Activated CD8-positive, alpha-beta T cell treated with anti-CD3 and anti-CD28 coated beads, Interleukin-2, amount 10 ng/mL, durations not matched to agents 7 days and 5 days (primary cell): Measurements from ENCODE around the gene CYREN. TPM values are rescaled to one million over a fixed set of nuclear protein-coding genes. Genes with fewer than 3 reads are reported as not detected.
"Not testable (repeated sequence)": the region's sequence is repeated elsewhere in the genome, so short reads cannot be mapped to it uniquely, and the experiment has no call there.

ENCODE experiments used
- ATAC-seq: fragments of 150-1000 bp; cut with Tn5 transposase; one replicate; pipeline ENCODE4 v1.10.0; 2021; ENCODE audit warnings: moderate library complexity
- CTCF ChIA-PET: fragments of 350-600 bp; sonication (Branson Sonifier 250); formaldehyde crosslinking; loops from one replicate; lab custom pipeline; 2021; ENCODE audit warnings: antibody characterized with exemption; lab: Charles Lee
- POLR2A ChIA-PET: fragments of 350-600 bp; sonication (Branson Sonifier 250); formaldehyde crosslinking; loops from one replicate; lab custom pipeline; 2021; ENCODE audit warnings: antibody characterized with exemption; lab: Charles Lee
- DNase-seq: peaks from one replicate; pipeline ENCODE4 v3.0.0-alpha.2; 2020
- H3K27ac Mint-ChIP-seq: one replicate; pipeline ENCODE4 v1.8.0; 2021; ENCODE audit warnings: mild to moderate bottlenecking, mixed read lengths
- H3K27me3 Mint-ChIP-seq: one replicate; pipeline ENCODE4 v1.8.0; 2021; ENCODE audit warnings: low read depth, mixed read lengths
- H3K36me3 Mint-ChIP-seq: one replicate; pipeline ENCODE4 v1.8.0; 2021; ENCODE audit warnings: low read depth, mixed read lengths
- H3K4me1 Mint-ChIP-seq: one replicate; pipeline ENCODE4 v1.8.0; 2021; ENCODE audit warnings: low read depth, mixed read lengths
- H3K4me3 Mint-ChIP-seq: one replicate; pipeline ENCODE4 v1.8.0; 2021; ENCODE audit warnings: mild to moderate bottlenecking, mixed read lengths
- H3K9me3 Mint-ChIP-seq: one replicate; pipeline ENCODE4 v1.8.0; 2022; ENCODE audit warnings: mixed read lengths; ENCODE audit not compliant: insufficient read depth
- total RNA-seq, 2 experiments: library from RNA; stranded (reverse); gene quantifications; one replicate each; pipeline ENCODE4 v1.2.3, GENCODE V29; 2021

Gene CYREN, protein sequence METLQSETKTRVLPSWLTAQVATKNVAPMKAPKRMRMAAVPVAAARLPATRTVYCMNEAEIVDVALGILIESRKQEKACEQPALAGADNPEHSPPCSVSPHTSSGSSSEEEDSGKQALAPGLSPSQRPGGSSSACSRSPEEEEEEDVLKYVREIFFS
- total RNA-seq, result 10 to 100 TPM; 35.2 to 36.9 TPM

- no peaks in the 10 kb centered on the region for H3K9me3 Mint-ChIP-seq
- H3K27ac Mint-ChIP-seq, result peak within 1 kb of the TSS; percentile 94
- H3K4me3 Mint-ChIP-seq, result peak within 1 kb of the TSS; percentile 94
- ATAC-seq, result peak; percentile 82
- no peaks in the 10 kb centered on the region for H3K27me3 Mint-ChIP-seq
- CTCF ChIA-PET, result interaction anchor here (0.9 to 8.7 kb wide), 21 partner anchors 8 to 622 kb away, joined by 3 to 98 read pairs (median 5); partner anchors contain the start of genes AGBL3, BPGM, TMEM140 and WDR91
- H3K36me3 Mint-ChIP-seq, result peaks cover 39% of the 10 kb centered on the region
- POLR2A ChIA-PET, result interaction anchor here (0.5 to 3.7 kb wide), 12 partner anchors 10 to 776 kb away, joined by 3 to 61 read pairs (median 4); partner anchors contain the start of genes AGBL3, TMEM140 and WDR91
- DNase-seq, result peak; percentile 92
- peaks cover 50% of the 10 kb centered on the region for H3K4me1 Mint-ChIP-seq
Observed at GRCh38 chr7:135170274-135170997, at the start of gene CYREN. CYREN (minus strand) TSS chr7:135170707; CDS start chr7:135168922, 1,785 bp downstream.

DNA sequence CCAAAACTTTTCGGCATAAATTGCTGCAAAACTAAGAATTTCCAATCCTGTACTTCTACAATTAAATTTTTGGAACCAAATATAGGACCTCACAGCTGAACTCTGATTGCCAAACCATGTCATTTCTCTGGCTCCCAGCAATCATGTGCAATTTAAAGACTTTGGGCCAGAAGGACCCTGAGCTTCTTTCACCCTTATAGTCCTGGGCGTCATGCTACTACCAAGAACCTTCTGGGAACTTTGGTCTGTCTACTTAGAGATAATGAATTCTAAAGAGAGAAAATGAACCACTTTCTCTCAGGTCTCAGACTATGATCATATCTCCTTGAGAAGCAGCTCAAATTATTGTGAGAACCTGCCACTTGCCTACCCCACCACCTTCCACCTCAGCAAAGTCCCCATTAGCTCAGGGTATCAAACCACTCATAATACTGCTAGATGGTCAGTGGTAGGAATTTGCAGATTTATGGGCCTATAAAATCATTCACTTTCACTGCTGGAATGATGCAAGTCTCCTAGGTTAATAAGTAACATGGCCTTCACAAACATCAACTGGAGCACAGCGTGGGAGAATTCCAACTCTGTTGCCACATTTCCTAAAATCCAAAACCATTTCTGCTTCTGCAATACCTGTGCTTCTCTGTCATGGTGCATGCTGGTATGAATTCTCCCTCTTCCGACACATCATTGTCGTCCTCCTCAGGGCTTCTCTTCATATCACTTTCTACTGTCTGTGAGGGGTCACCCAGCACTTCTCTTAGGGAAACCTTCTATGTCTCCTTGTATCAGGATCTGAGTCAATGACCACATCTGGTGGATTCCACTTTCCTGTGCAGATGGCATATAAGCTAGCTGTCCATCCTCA is 47.4 kb upstream of the CYREN start:
- no peak overlapping the region for H3K27ac Mint-ChIP-seq
- H3K27me3 Mint-ChIP-seq, result peaks cover 8% of the 10 kb centered on the region
- H3K36me3 Mint-ChIP-seq, result peaks cover 2% of the 10 kb centered on the region
- no peaks in the 10 kb centered on the region for H3K4me1 Mint-ChIP-seq
- ATAC-seq (no peak), DNase-seq (no peak)
- H3K4me3 Mint-ChIP-seq, result no peak overlapping the region
- peaks cover 13% of the 10 kb centered on the region for H3K9me3 Mint-ChIP-seq
- POLR2A ChIA-PET, result no interaction called here
- CTCF ChIA-PET, result interaction anchor here (1.0 kb wide), 1 partner anchor 56 kb away, joined by 6 read pairs; no protein-coding TSS in a partner anchor

- H3K27ac Mint-ChIP-seq, result no peak overlapping the region
- H3K4me1 Mint-ChIP-seq, result peaks cover 5% of the 10 kb centered on the region
- DNase-seq, result no peak
- POLR2A ChIA-PET, result no interaction called here
- no peak for ATAC-seq
- peaks cover 7% of the 10 kb centered on the region for H3K27me3 Mint-ChIP-seq
- CTCF ChIA-PET, result no interaction called here
- H3K9me3 Mint-ChIP-seq, result peaks cover 4% of the 10 kb centered on the region
- no peaks in the 10 kb centered on the region for H3K36me3 Mint-ChIP-seq
- H3K4me3 Mint-ChIP-seq, result no peak overlapping the region
Observed at GRCh38 chr7:135215698-135216097, 45.2 kb upstream of the CYREN start.

DNA sequence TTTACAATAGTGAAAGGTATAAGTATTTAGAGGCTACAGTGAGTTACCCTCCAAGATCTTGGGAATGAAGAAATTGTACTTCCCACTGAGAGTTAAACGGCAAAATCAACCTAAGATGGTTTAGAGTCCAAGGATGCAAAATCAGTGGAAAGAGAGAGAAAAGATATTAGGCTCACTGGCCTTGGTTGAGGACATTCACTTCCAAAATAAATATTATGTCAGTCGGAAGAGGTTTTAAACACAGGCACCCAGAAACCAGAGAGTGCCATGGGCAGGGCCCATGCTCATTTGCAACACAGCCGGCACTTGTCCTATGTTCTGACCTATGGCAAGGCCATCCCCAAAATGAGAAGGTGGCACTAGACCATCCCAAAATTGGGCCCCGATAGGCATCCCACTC is 44.7 kb upstream of the CYREN start:
- peaks cover 5% of the 10 kb centered on the region for H3K27me3 Mint-ChIP-seq
- no peak overlapping the region for H3K4me3 Mint-ChIP-seq
- CTCF ChIA-PET, result interaction anchor here (1.6 kb wide), 1 partner anchor 45 kb away, joined by 5 read pairs; the partner anchor contains the start of gene CYREN
- no peaks in the 10 kb centered on the region for H3K9me3 Mint-ChIP-seq
- H3K27ac Mint-ChIP-seq, result no peak overlapping the region
- POLR2A ChIA-PET, result interaction anchor here (1.3 kb wide), 1 partner anchor 10 kb away, joined by 4 read pairs; no protein-coding TSS in a partner anchor
- DNase-seq (no peak), ATAC-seq (no peak)
- H3K36me3 Mint-ChIP-seq, result no peaks in the 10 kb centered on the region
- peaks cover 10% of the 10 kb centered on the region for H3K4me1 Mint-ChIP-seq

DNA sequence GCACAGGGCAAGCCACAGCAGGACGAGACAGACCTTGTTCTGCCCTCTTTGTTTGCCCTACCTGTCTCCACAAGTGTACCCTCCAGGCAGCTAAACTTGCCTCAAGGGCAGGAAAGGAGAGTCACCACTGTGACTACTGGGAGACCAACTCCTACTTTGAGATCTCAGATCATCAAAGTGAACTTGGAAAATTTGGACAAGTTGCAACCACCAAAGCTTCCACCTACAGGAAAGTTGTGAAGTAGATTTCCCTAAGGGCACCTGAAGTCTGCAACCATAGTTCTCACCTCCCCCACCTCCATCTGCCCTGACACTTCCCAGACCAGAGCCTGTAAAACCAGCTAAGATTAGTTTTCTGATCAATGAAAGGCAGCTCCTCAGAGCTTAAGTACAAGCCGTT is 43.3 kb upstream of the CYREN start:
- H3K9me3 Mint-ChIP-seq, result no peaks in the 10 kb centered on the region
- H3K27me3 Mint-ChIP-seq, result peaks cover 5% of the 10 kb centered on the region
- peaks cover 10% of the 10 kb centered on the region for H3K4me1 Mint-ChIP-seq
- POLR2A ChIA-PET, result interaction anchor here (1.3 kb wide), 1 partner anchor 9 kb away, joined by 4 read pairs; no protein-coding TSS in a partner anchor
- H3K4me3 Mint-ChIP-seq, result no peak overlapping the region
- ATAC-seq (no peak), DNase-seq (no peak)
- CTCF ChIA-PET, result interaction anchor here (0.6 to 1.6 kb wide), 3 partner anchors 44 to 271 kb away, joined by 3 to 5 read pairs (median 4); partner anchors contain the start of gene CYREN
- H3K27ac Mint-ChIP-seq, result no peak overlapping the region
- H3K36me3 Mint-ChIP-seq, result no peaks in the 10 kb centered on the region

DNA sequence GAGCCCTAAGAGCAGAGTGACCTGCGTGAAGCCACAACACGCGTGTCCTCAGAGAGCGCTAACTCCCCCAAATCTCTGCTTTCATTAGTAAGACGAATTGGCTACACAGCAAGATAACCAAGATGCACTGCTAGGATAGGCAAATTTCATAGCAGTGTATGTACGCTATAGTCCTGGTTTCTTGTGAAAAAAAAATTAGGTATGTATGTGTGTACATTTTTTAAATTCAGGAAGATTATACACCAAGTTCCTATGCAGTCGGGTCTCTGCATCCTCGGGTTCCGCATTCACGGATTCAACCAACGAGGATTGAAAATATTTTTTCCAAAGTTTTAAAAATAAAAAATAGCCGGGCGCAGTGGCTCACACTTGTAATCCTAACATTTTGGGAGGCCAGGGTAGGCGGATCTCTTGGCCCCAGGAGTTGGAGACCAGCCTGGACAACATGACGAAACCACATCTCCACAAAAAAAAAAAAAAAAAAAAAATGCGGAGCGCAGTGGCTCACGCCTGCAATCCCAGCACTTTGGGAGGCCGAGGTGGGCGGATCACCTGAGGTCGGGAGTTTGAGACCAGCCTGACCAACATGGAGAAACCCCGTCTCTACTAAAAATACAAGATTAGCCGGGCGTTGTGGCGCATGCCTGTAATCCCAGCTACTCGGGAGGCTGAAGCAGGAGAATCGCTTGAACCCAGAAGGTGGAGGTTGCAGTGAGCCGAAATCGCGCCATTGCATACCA is 41.6 kb upstream of the CYREN start:
- ChIA-PET POLR2A (interaction anchor here (1.0 to 1.7 kb wide), 3 partner anchors 41 to 225 kb away, joined by 5 to 6 read pairs (median 5); partner anchors contain the start of gene CYREN), CTCF (interaction anchor here (1.4 to 3.0 kb wide), 4 partner anchors 10 to 225 kb away, joined by 4 to 19 read pairs (median 6); partner anchors contain the start of gene CYREN)
- not testable (repeated sequence) for DNase-seq, H3K9me3 Mint-ChIP-seq, ATAC-seq, H3K36me3 Mint-ChIP-seq, H3K27me3 Mint-ChIP-seq
- Mint-ChIP-seq H3K27ac (peak overlapping the region; percentile 83), H3K4me1 (peaks cover 18% of the 10 kb centered on the region), H3K4me3 (peak overlapping the region; percentile 94)

GRCh38 chr7:135211179-135211945 is 40.9 kb upstream of the CYREN start, which contains the start of gene WDR91:
WDR91 (minus strand) TSS chr7:135211526; CDS start chr7:135211502, 24 bp downstream.
- CTCF ChIA-PET, result interaction anchor here (1.0 to 3.0 kb wide), 6 partner anchors 9 to 433 kb away, joined by 3 to 19 read pairs (median 4); partner anchors contain the start of gene CYREN
- Mint-ChIP-seq H3K27me3 (peaks cover 3% of the 10 kb centered on the region), H3K9me3 (no peaks in the 10 kb centered on the region), H3K36me3 (peaks cover under 1% of the 10 kb centered on the region), H3K27ac (peak within 1 kb of the TSS; percentile 99), H3K4me3 (peak within 1 kb of the TSS; percentile 94), H3K4me1 (peaks cover 18% of the 10 kb centered on the region)
- ATAC-seq (peak; percentile 92), DNase-seq (peak; percentile 96)
- POLR2A ChIA-PET, result interaction anchor here (0.8 to 2.2 kb wide), 8 partner anchors 11 to 451 kb away, joined by 3 to 16 read pairs (median 5); partner anchors contain the start of genes CYREN, STMP1 and TMEM140

DNA sequence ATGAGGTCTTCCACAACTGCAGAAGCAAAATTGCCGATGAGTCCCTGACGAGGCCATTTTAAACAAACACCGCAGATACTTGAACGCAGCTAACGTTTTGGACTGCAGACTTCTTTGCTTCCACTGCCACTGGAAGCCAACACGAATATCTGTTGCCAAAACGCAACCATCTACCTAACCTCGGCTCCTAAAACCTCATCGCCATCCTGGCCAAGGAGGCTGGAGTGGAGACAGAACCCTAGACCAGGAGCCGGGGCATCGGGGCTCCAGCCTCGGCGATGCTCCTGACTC is 40.3 kb upstream of the CYREN start:
- no peak for ATAC-seq
- Mint-ChIP-seq H3K4me1 (peaks cover 18% of the 10 kb centered on the region), H3K4me3 (peak overlapping the region; percentile 94), H3K9me3 (no peaks in the 10 kb centered on the region), H3K36me3 (peaks cover 2% of the 10 kb centered on the region), H3K27ac (peak overlapping the region; percentile 99), H3K27me3 (peaks cover 3% of the 10 kb centered on the region)
- ChIA-PET CTCF (interaction anchor here (1.0 to 3.0 kb wide), 6 partner anchors 8 to 434 kb away, joined by 3 to 19 read pairs (median 4); partner anchors contain the start of gene CYREN), POLR2A (interaction anchor here (0.8 to 2.2 kb wide), 8 partner anchors 10 to 452 kb away, joined by 3 to 16 read pairs (median 5); partner anchors contain the start of genes CYREN, STMP1 and TMEM140)
- no peak for DNase-seq

- Mint-ChIP-seq H3K36me3 (peaks cover 8% of the 10 kb centered on the region), H3K4me1 (peaks cover 18% of the 10 kb centered on the region), H3K4me3 (no peak overlapping the region), H3K27me3 (peaks cover 3% of the 10 kb centered on the region), H3K9me3 (no peaks in the 10 kb centered on the region), H3K27ac (no peak overlapping the region)
- ChIA-PET CTCF (interaction anchor here (1.3 to 3.0 kb wide), 2 partner anchors 39 to 65 kb away, joined by 3 to 19 read pairs; partner anchors contain the start of gene CYREN), POLR2A (interaction anchor here (0.7 to 2.2 kb wide), 4 partner anchors 25 to 61 kb away, joined by 3 to 16 read pairs (median 4); partner anchors contain the start of gene TMEM140)
- DNase-seq (no peak), ATAC-seq (no peak)
Observed at GRCh38 chr7:135209225-135209834, 38.8 kb upstream of the CYREN start.
